Neutrophil (primary cell): ENCODE data around the gene CPD.
"Not testable (repeated sequence)": the region's sequence is repeated elsewhere in the genome, so short reads cannot be mapped to it uniquely, and the experiment has no call there.

Experiments used
- H3K27ac ChIP-seq: fragments of 200-600 bp; sonication (generic); 2 replicates; pipeline ENCODE4 v1.5.1; 2016; ENCODE audit warnings: mild to moderate bottlenecking, moderate library complexity
- H3K27me3 ChIP-seq: fragments of 200-600 bp; sonication (generic); 2 replicates; pipeline ENCODE4 v1.6.0; 2016; ENCODE audit warnings: mild to moderate bottlenecking
- H3K36me3 ChIP-seq: fragments of 200-600 bp; sonication (generic); 2 replicates; pipeline ENCODE4 v1.5.1; 2017
- H3K4me1 ChIP-seq, 2 experiments: fragments of 200-600 bp in 1 of 2; sonication (generic) in 1 of 2; 1 replicate in 1 of 2; 2 replicates in 1 of 2; pipeline versions ENCODE4 v1.5.1 to v1.6.1; 2013 to 2016; ENCODE audit warnings: low read depth in 1 of 2, low read length in 1 of 2, mild to moderate bottlenecking in 1 of 2, moderate library complexity in 1 of 2; ENCODE audit not compliant: control insufficient read depth in 1 of 2, insufficient read depth in 1 of 2
- H3K4me3 ChIP-seq, 2 experiments: fragments of 200-600 bp in 1 of 2; sonication (generic) in 1 of 2; 1 replicate in 1 of 2; 2 replicates in 1 of 2; pipeline ENCODE4 v1.5.1; 2013 to 2016; ENCODE audit warnings: low read depth in 1 of 2, low read length in 1 of 2, mild to moderate bottlenecking in 1 of 2, moderate library complexity in 1 of 2
- H3K9me3 ChIP-seq: fragments of 200-600 bp; sonication (generic); 2 replicates; pipeline ENCODE4 v1.5.1; 2016
- TF ChIP-seq, protein P1 (sequence below): fragments of 200-600 bp; sonication (generic); IDR thresholded peaks from 2 replicates; pipeline ENCODE4 v1.5.1; 2016; ENCODE audit warnings: antibody characterized with exemption

The CPD gene

DNA sequence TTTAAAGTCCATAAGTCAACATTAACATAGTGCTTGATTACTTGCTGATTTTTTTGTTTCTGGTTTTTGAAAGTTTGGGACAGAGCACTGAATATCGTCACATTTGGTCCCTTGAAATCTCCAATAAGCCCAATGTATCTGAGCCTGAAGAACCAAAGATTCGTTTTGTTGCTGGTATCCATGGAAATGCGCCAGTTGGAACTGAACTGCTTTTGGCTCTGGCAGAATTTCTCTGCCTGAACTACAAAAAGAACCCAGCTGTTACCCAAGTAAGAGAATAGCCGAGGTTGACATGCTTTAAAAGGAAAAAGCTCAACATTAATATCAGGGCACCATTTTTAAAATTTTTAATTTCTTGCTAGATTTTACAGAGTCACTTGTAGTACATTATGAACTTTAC is 70.8 kb downstream of the CPD start:
- no peaks in the 10 kb centered on the region for H3K27me3 ChIP-seq
- H3K4me1 ChIP-seq = no peaks in the 10 kb centered on the region
- H3K27ac ChIP-seq = no peak overlapping the region
- no peak overlapping the region for H3K4me3 ChIP-seq
- TF ChIP-seq, protein P1, sequence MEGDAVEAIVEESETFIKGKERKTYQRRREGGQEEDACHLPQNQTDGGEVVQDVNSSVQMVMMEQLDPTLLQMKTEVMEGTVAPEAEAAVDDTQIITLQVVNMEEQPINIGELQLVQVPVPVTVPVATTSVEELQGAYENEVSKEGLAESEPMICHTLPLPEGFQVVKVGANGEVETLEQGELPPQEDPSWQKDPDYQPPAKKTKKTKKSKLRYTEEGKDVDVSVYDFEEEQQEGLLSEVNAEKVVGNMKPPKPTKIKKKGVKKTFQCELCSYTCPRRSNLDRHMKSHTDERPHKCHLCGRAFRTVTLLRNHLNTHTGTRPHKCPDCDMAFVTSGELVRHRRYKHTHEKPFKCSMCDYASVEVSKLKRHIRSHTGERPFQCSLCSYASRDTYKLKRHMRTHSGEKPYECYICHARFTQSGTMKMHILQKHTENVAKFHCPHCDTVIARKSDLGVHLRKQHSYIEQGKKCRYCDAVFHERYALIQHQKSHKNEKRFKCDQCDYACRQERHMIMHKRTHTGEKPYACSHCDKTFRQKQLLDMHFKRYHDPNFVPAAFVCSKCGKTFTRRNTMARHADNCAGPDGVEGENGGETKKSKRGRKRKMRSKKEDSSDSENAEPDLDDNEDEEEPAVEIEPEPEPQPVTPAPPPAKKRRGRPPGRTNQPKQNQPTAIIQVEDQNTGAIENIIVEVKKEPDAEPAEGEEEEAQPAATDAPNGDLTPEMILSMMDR = no peak
- no peaks in the 10 kb centered on the region for H3K9me3 ChIP-seq
- H3K36me3 ChIP-seq = peaks cover 80% of the 10 kb centered on the region

DNA sequence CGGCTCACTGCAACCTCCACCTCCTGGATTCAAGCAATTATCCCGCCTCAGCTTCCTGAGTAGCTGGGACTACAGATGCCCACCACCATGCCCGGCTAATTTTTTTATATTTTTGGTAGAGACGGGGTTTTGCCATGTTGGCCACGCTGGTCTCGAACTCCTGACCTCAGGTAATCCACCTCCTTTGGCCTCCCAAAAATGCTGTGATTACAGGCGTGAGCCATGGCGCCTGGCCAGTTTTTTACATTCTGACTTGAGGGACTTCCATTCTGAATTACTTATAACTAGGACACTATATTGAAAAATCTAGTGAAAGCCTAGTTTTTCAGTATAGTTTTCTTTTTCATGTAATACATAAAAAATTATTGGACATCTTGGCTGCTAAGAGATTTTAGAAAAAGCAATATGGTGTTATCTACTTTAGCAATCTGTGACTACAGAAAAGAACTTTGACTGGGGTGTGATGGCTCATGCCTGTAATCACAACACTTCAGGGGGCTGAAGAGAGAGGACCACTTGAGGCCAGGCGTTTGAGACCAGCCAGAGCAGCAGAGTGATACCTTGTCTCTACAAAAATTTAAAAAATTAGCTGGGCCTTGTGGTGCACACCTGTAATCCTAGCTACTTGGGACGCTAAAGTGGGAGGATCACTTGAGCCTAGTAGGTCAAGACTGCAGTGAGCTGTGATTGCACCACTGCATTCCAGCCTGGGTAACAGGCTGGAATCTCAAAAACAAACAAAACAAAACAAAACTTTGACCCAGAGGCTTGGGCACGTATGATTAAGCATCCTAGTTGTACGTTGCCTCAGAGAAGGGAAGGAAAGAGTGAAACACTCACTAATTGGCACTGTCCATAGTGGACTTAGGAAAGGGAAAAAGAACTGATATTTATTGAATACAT is 71.6 kb downstream of the CPD start:
- no peak overlapping the region for H3K27ac ChIP-seq
- no peaks in the 10 kb centered on the region for H3K27me3 ChIP-seq
- H3K4me1 ChIP-seq = no peaks in the 10 kb centered on the region
- TF ChIP-seq, protein P1 = no peak
- H3K36me3 ChIP-seq = peaks cover 80% of the 10 kb centered on the region
- no peaks in the 10 kb centered on the region for H3K9me3 ChIP-seq
- H3K4me3 ChIP-seq = no peak overlapping the region

DNA sequence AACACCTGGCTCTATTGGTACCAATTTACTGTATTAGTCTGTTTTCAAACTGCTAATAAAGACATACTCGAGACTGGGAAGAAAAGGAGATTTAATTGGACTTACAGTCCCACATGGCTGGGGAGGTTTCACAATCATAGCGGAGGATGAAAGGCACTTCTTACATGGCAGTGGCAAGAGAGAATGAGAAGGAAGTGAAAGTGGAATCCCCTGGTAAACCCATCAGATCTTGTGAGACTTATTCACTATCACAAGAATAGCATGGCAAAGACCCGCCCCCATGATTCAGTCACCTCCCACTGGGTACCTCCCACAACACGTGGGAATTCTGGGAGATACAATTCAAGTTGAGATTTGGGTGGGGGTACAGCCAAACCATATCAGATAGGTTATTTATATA is 75.9 kb downstream of the CPD start:
- no peaks in the 10 kb centered on the region for H3K27me3 ChIP-seq
- H3K4me3 ChIP-seq = no peak overlapping the region
- no peaks in the 10 kb centered on the region for H3K4me1 ChIP-seq
- H3K27ac ChIP-seq = no peak overlapping the region
- H3K36me3 ChIP-seq = peaks cover 91% of the 10 kb centered on the region
- TF ChIP-seq, protein P1 = no peak
- no peaks in the 10 kb centered on the region for H3K9me3 ChIP-seq

DNA sequence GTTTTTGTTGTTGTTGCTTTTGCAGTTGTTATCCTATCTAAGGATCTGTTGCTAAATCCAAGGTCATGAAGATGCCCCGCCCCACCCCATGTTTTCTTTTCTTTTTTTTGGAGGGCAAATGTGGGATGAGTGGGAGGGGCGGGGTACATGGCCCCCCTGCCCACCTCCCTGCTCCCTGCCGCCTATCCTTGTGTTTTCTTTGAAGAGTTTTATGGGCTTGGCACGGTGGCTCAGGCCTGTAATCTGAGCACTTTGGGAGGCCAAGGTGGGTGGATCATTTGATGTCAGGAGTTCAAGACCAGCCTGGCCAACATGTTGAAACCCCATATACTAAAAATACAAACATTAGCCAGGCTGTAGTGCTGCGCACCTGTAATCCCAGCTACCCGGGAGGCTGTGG is 79.6 kb downstream of the CPD start:
- TF ChIP-seq, protein P1 = no peak
- Histone ChIP-seq H3K36me3 (peaks cover 79% of the 10 kb centered on the region), H3K27me3 (no peaks in the 10 kb centered on the region)

DNA sequence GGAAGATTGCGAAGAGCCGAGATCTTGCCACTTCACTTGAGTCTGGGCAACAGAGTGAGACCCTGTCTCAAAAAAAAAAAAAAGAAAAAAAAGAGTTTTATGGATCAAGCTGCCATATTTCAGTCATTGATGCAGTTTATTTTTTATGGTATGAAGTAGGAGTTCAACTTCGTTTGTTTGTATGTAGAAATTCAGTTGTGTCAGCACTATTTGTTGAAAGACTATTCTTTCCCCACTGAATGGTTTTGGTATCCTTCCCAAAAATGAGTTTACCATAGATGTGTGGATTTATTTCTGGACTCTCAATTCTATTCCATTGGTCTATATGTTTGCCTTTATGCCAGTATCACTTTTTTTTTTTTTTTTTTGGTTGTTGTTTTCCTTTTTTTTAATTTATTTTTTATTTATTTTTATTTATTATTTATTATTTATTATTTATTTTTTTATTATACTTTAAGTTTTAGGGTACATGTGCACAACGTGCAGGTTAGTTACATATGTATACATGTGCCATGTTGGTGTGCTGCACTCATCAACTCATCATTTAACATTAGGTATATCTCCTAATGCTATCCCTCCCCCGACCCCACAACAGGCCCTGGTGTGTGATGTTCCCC is 80.2 kb downstream of the CPD start:
- peaks cover 77% of the 10 kb centered on the region for H3K36me3 ChIP-seq
- not testable (repeated sequence) for H3K27ac ChIP-seq, H3K27me3 ChIP-seq, H3K4me3 ChIP-seq, H3K9me3 ChIP-seq, H3K4me1 ChIP-seq

More for the DNA sequence above, 79.6 kb downstream of the CPD start:
- H3K9me3 ChIP-seq = peaks cover 4% of the 10 kb centered on the region
- no peaks in the 10 kb centered on the region for H3K4me1 ChIP-seq
- H3K27ac ChIP-seq = no peak overlapping the region
- H3K4me3 ChIP-seq = no peak overlapping the region

DNA sequence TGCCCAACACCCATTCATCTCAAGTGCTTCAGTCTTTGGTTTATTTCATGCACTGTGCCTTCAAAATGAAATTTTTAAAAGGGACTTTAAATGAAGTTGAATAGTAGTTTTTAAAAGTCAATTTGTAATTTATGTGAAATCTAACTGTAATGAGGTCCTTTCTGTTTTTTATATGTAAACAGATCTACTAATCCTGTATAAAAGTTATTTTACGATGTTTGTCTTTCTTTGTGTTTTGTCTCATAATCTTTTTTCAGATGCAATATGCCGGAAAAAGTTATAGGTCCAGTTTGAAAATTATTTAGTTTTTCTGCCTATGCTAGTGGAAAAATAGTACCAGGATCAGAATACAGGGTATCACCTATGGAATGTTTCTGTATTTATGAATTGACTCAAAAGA is 89.7 kb downstream of the CPD start:
- Histone ChIP-seq H3K27me3 (peaks cover 16% of the 10 kb centered on the region), H3K36me3 (peaks cover 38% of the 10 kb centered on the region), H3K4me1 (no peaks in the 10 kb centered on the region), H3K4me3 (no peak overlapping the region), H3K9me3 (no peaks in the 10 kb centered on the region), H3K27ac (no peak overlapping the region)
- TF ChIP-seq, protein P1 = no peak
